ENCODE data around the gene CTDSP1. TPM values are rescaled to one million over a fixed set of nuclear protein-coding genes. Genes with fewer than 3 reads are reported as not detected.
A peak's percentile ranks its signal among the peaks of the same experiment; 100 is the strongest.

The CTDSP1 gene
- total RNA-seq, 1 experiment from 2014 or later = 52.3 TPM

- no peak overlapping the region for H3T11ph ChIP-seq (ENCODE audit: low read length)
- TF ChIP-seq, protein P1, sequence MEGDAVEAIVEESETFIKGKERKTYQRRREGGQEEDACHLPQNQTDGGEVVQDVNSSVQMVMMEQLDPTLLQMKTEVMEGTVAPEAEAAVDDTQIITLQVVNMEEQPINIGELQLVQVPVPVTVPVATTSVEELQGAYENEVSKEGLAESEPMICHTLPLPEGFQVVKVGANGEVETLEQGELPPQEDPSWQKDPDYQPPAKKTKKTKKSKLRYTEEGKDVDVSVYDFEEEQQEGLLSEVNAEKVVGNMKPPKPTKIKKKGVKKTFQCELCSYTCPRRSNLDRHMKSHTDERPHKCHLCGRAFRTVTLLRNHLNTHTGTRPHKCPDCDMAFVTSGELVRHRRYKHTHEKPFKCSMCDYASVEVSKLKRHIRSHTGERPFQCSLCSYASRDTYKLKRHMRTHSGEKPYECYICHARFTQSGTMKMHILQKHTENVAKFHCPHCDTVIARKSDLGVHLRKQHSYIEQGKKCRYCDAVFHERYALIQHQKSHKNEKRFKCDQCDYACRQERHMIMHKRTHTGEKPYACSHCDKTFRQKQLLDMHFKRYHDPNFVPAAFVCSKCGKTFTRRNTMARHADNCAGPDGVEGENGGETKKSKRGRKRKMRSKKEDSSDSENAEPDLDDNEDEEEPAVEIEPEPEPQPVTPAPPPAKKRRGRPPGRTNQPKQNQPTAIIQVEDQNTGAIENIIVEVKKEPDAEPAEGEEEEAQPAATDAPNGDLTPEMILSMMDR (conservative IDR thresholded peaks at IDR 0.05) = no peak
- H3K18ac ChIP-seq (ENCODE audit: insufficient read length, low read depth, low read length) = no peak overlapping the region
- Mint-ChIP-seq H3K36me3 (ENCODE audit: insufficient read depth in 1 of 3, low read depth in 3 of 3) (peaks cover 0 to 4% (median 0%) of the 10 kb centered on the region in 3 experiments; a peak in 1 of 7 replicates), H3K4me1 (peaks cover 2 to 3% of the 10 kb centered on the region in 2 experiments; a peak in 1 of 4 replicates), H3K27me3 (ENCODE audit: low read depth) (peaks cover 1% of the 10 kb centered on the region), H3K9me3 (no peaks in the 10 kb centered on the region), H3K27ac (peak overlapping the region in 1 of 3 experiments; percentile 31; a peak in 1 of 7 replicates), H3K4me3 (no peak overlapping the region)
- H4K8ac ChIP-seq (replicated peaks; ENCODE audit: insufficient read length, low read depth, low read length) = no peak overlapping the region
- no peaks in the 10 kb centered on the region for H3K9me3 ChIP-seq (ENCODE audit: control insufficient read depth, low read depth, low read length)
- H2BK20ac ChIP-seq (ENCODE audit: low read depth, low read length, poor library complexity, severe bottlenecking) = no peak overlapping the region
- no peak for DNase-seq
- no peaks in the 10 kb centered on the region for H4K20me1 ChIP-seq (ENCODE audit: control insufficient read depth, insufficient read depth, insufficient read length)
- no peak overlapping the region for H2BK15ac ChIP-seq (ENCODE audit: low read depth, low read length)
- no peaks in the 10 kb centered on the region for H3K4me1 ChIP-seq (ENCODE audit: insufficient read depth, low read length)
- H3K56ac ChIP-seq (ENCODE audit: insufficient read length, low read depth, low read length) = no peak overlapping the region
- no peak overlapping the region for H3K27ac ChIP-seq (ENCODE audit: insufficient read length, low read depth, low read length)
- no peak overlapping the region for H3K4me2 ChIP-seq (ENCODE audit: insufficient read depth, insufficient read length, low read length)
- no peaks in the 10 kb centered on the region for H3K79me2 ChIP-seq (ENCODE audit: insufficient read depth, low read length)
- H3K23me2 ChIP-seq (ENCODE audit: insufficient read length, low read depth, low read length, poor library complexity, severe bottlenecking) = no peaks in the 10 kb centered on the region
- WGBS (ENCODE audit: extremely low coverage, insufficient read length, low lambda C conversion rate) = no CpG with 5 or more reads among the region's 24 CpGs
- H2BK5ac ChIP-seq (ENCODE audit: insufficient read length, low read length) = no peak overlapping the region
- H2AK5ac ChIP-seq (ENCODE audit: insufficient read length, low read length) = no peak overlapping the region
- H3K27me3 ChIP-seq (ENCODE audit: insufficient read depth, low read length) = no peaks in the 10 kb centered on the region
- H2BK12ac ChIP-seq (ENCODE audit: insufficient read length, low read depth, low read length) = no peak overlapping the region
- H4K5ac ChIP-seq (ENCODE audit: insufficient read length, low read depth, low read length) = no peak overlapping the region
- H3K79me1 ChIP-seq (ENCODE audit: insufficient read depth, low read depth, low read length, poor library complexity, severe bottlenecking) = no peaks in the 10 kb centered on the region
- no peak overlapping the region for H3K4ac ChIP-seq (ENCODE audit: low read depth, low read length)
- no peak overlapping the region for H2AFZ ChIP-seq (ENCODE audit: low read length)
- no peak overlapping the region for H3K23ac ChIP-seq (ENCODE audit: insufficient read length, low read depth, low read length)
- no peak overlapping the region for H3K14ac ChIP-seq (ENCODE audit: insufficient read depth, low read length)
- H4K91ac ChIP-seq (ENCODE audit: insufficient read length, low read depth, low read length) = no peak overlapping the region
- no peak overlapping the region for H2BK120ac ChIP-seq (ENCODE audit: low read depth, low read length, poor library complexity, severe bottlenecking)
- H3K9ac ChIP-seq (ENCODE audit: extremely low read depth, insufficient read length, low read length) = no peak overlapping the region
Observed at GRCh38 chr2:218428846-218429558, 29.3 kb downstream of the CTDSP1 start.

Data from H9 (cell line).